Neural progenitor cell (in vitro differentiated cells): ENCODE measurements around the gene COP1. TPM values are rescaled to one million over a fixed set of nuclear protein-coding genes. Genes with fewer than 3 reads are reported as not detected.
"Not testable (repeated sequence)": the region's sequence is repeated elsewhere in the genome, so short reads cannot be mapped to it uniquely, and the experiment has no call there.

Experiments
- DNase-seq: peaks from one replicate; pipeline ENCODE4 v3.0.0-alpha.2; 2016; ENCODE audit warnings: low spot score
- H2AFZ ChIP-seq: fragments of 200-600 bp; sonication (generic); replicated peaks from 2 replicates; pipeline ENCODE4 v1.6.1; 2016; ENCODE audit warnings: antibody characterized with exemption
- H3F3A ChIP-seq: fragments of 200-600 bp; sonication (generic); 2 replicates; pipeline ENCODE4 v1.6.1; 2016; ENCODE audit warnings: antibody characterized with exemption, low read depth
- H3K27ac ChIP-seq: fragments of 200-600 bp; sonication (generic); 2 replicates; pipeline ENCODE4 v1.5.1; 2016; ENCODE audit warnings: mild to moderate bottlenecking
- H3K27me3 ChIP-seq: fragments of 200-600 bp; sonication (generic); 2 replicates; pipeline ENCODE4 v1.6.1; 2016; ENCODE audit warnings: mild to moderate bottlenecking, moderate library complexity
- H3K36me3 ChIP-seq: fragments of 200-600 bp; sonication (generic); 2 replicates; pipeline ENCODE4 v1.5.1; 2016
- H3K4me1 ChIP-seq: fragments of 200-600 bp; sonication (generic); 2 replicates; pipeline ENCODE4 v1.6.1; 2016; ENCODE audit warnings: mixed run types
- H3K4me2 ChIP-seq: fragments of 200-600 bp; sonication (generic); 2 replicates; pipeline ENCODE4 v1.6.1; 2016
- H3K4me3 ChIP-seq: fragments of 200-600 bp; sonication (generic); 2 replicates; pipeline ENCODE4 v1.5.1; 2016
- H3K79me2 ChIP-seq: fragments of 200-600 bp; sonication (generic); 2 replicates; pipeline ENCODE4 v1.6.1; 2016; ENCODE audit warnings: low read depth
- H3K9ac ChIP-seq: fragments of 200-600 bp; sonication (generic); 2 replicates; pipeline ENCODE4 v1.6.1; 2016
- H3K9me3 ChIP-seq: fragments of 200-600 bp; sonication (generic); 2 replicates; pipeline ENCODE4 v1.5.1; 2016; ENCODE audit warnings: low read depth
- H4K20me1 ChIP-seq: fragments of 200-600 bp; sonication (generic); 2 replicates; pipeline ENCODE4 v1.6.1; 2016; ENCODE audit warnings: low read depth
- H3K27ac Mint-ChIP-seq: 3 replicates; pipeline ENCODE4 v1.8.0; 2021; ENCODE audit warnings: mixed read lengths
- H3K27me3 Mint-ChIP-seq: 2 replicates; pipeline ENCODE4 v1.8.0; 2022; ENCODE audit warnings: low read depth, mild to moderate bottlenecking, inconsistent platforms, moderate library complexity, mixed read lengths; ENCODE audit not compliant: insufficient read depth
- H3K36me3 Mint-ChIP-seq: 3 replicates; pipeline ENCODE4 v1.8.0; 2021; ENCODE audit warnings: mixed read lengths
- H3K4me1 Mint-ChIP-seq: 3 replicates; pipeline ENCODE4 v1.8.0; 2021; ENCODE audit warnings: mixed read lengths
- H3K4me3 Mint-ChIP-seq: 3 replicates; pipeline ENCODE4 v1.8.0; 2021; ENCODE audit warnings: mild to moderate bottlenecking, moderate library complexity, mixed read lengths
- H3K9me3 Mint-ChIP-seq: 3 replicates; pipeline ENCODE4 v1.8.0; 2020; ENCODE audit warnings: mixed read lengths
- CTCF ChIP-seq: fragments of 200-600 bp; sonication (generic); IDR thresholded peaks from 2 replicates; pipeline ENCODE4 v1.5.1; 2017; ENCODE audit warnings: antibody characterized with exemption, mild to moderate bottlenecking
- EZH2 ChIP-seq: fragments of 200-600 bp; sonication (generic); IDR thresholded peaks from 2 replicates; pipeline ENCODE4 v1.6.1; 2017; ENCODE audit warnings: antibody characterized with exemption, mild to moderate bottlenecking, moderate library complexity
- EZH2phosphoT487 ChIP-seq: fragments of 200-600 bp; sonication (generic); IDR thresholded peaks from 2 replicates; pipeline ENCODE4 v1.6.1; 2017; ENCODE audit warnings: antibody characterized with exemption
- total RNA-seq: library from RNA; depleted of rRNA; stranded (reverse); fragments of >200 nt; gene quantifications from 2 replicates; pipeline ENCODE4 v1.2.3, GENCODE V29; 2015; ENCODE audit warnings: low replicate concordance

Gene COP1
- total RNA-seq, 1 donor from 2014 or later: 98.5 TPM

GRCh38 chr1:176243746-176244145, 36.7 kb upstream of the COP1 start:
- no peak overlapping the region for H3K9ac ChIP-seq
- H3K9me3 Mint-ChIP-seq: no peaks in the 10 kb centered on the region
- H3K79me2 ChIP-seq: no peaks in the 10 kb centered on the region
- H3K9me3 ChIP-seq: no peaks in the 10 kb centered on the region
- H3K36me3 ChIP-seq: no peaks in the 10 kb centered on the region
- H4K20me1 ChIP-seq: no peaks in the 10 kb centered on the region
- H3K4me2 ChIP-seq: no peak overlapping the region
- no peaks in the 10 kb centered on the region for H3K36me3 Mint-ChIP-seq
- no peaks in the 10 kb centered on the region for H3K27me3 Mint-ChIP-seq
- H3K27ac ChIP-seq: no peak overlapping the region
- no peaks in the 10 kb centered on the region for H3K4me1 ChIP-seq
- no peak overlapping the region for H3K4me3 Mint-ChIP-seq
- H3F3A ChIP-seq: no peaks in the 10 kb centered on the region
- H3K27ac Mint-ChIP-seq: no peak overlapping the region
- no peak overlapping the region for H3K4me3 ChIP-seq
- no peaks in the 10 kb centered on the region for H3K27me3 ChIP-seq
- no peak overlapping the region for H2AFZ ChIP-seq
- DNase-seq: no peak
- H3K4me1 Mint-ChIP-seq: no peaks in the 10 kb centered on the region
- TF ChIP-seq CTCF: no peak
- TF ChIP-seq EZH2phosphoT487: no peak
- no peak for TF ChIP-seq EZH2

DNA sequence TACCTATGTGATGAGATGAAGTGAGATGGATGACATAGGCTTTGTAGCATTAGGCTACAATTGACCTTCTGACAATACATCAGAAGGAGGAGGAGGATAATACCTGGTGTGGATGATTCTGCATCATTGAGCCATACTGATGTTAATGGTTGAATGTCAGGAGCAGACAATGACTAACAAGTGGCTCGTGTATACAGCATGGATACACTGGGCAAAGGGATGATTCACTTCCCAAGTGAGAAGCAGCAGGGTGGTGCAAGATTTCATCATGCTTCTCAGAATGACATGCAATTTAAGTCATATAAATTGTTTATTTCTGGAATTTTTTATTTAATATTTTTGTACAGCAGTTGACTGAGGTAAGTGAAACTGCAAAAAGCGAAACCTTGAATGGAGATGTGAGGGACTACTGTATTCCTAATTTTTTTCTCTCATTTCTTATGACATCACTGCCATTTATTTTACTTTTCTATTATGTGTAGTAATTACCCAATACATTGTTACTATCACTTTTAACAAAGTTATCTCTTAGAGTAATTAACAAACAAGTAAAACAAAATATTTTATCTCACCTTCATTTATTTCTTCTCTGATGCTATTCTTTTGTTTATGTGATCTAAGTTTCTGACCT, 34.4 kb upstream of the COP1 start:
- no peak overlapping the region for H3K27ac Mint-ChIP-seq
- no peak overlapping the region for H3K4me3 Mint-ChIP-seq

DNA sequence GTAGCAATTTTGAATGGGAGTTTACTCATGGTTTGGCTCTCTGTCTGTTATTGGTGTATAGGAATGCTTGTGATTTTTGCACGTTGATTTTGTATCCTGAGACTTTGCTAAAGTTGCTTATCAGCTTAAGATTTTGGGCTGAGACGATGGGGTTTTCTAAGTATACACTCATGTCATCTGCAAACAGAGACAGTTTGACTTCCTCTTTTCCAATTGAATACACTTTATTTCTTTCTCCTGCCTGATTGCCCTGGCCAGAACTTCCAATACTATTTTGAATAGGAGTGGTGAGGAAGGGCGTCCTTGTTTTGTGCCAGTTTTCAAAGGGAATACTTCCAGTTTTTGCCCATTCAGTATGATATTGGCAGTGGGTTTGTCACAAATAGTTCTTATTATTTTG, 26.6 kb upstream of the COP1 start:
- not testable (repeated sequence) for H2AFZ ChIP-seq, H3K4me3 Mint-ChIP-seq, H3K27me3 Mint-ChIP-seq

More for the DNA sequence above, 34.4 kb upstream of the COP1 start:
- H3K9me3 ChIP-seq: no peaks in the 10 kb centered on the region
- no peaks in the 10 kb centered on the region for H3F3A ChIP-seq
- TF ChIP-seq CTCF (no peak), EZH2 (no peak), EZH2phosphoT487 (no peak)
- H3K4me1 Mint-ChIP-seq: no peaks in the 10 kb centered on the region
- no peaks in the 10 kb centered on the region for H3K27me3 Mint-ChIP-seq
- H3K36me3 Mint-ChIP-seq: no peaks in the 10 kb centered on the region
- DNase-seq: no peak
- no peaks in the 10 kb centered on the region for H3K36me3 ChIP-seq
- H2AFZ ChIP-seq: no peak overlapping the region
- no peak overlapping the region for H3K4me3 ChIP-seq
- H3K4me1 ChIP-seq: no peaks in the 10 kb centered on the region
- H4K20me1 ChIP-seq: no peaks in the 10 kb centered on the region
- H3K9me3 Mint-ChIP-seq: no peaks in the 10 kb centered on the region
- no peaks in the 10 kb centered on the region for H3K27me3 ChIP-seq
- H3K4me2 ChIP-seq: no peak overlapping the region
- H3K9ac ChIP-seq: no peak overlapping the region
- H3K79me2 ChIP-seq: no peaks in the 10 kb centered on the region
- no peak overlapping the region for H3K27ac ChIP-seq

DNA sequence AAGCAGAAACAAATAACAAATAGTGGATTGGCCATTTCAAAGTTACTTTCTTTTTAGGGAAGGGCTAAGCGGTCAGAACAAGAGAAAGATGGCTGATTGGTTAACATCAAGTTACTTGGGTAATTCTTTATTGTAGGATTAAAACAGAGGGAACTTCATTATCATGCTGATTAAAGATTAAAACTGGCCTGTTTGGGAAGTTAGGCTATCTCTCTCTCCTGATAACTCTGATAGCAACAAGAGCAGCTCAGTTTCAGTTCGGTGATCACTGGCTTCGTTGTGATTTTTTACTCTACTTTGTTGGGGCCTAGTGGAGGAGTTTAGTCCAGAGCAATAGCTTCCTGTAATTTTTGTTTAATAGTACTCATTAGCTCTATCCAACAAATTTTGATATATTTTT, 20.5 kb upstream of the COP1 start:
- no peaks in the 10 kb centered on the region for H3K36me3 Mint-ChIP-seq
- no peak overlapping the region for H2AFZ ChIP-seq
- H3K27me3 Mint-ChIP-seq: no peaks in the 10 kb centered on the region
- no peak overlapping the region for H3K4me2 ChIP-seq
- H3F3A ChIP-seq: no peaks in the 10 kb centered on the region
- H3K9me3 ChIP-seq: no peaks in the 10 kb centered on the region
- no peak overlapping the region for H3K9ac ChIP-seq
- no peaks in the 10 kb centered on the region for H4K20me1 ChIP-seq
- no peaks in the 10 kb centered on the region for H3K4me1 Mint-ChIP-seq
- DNase-seq: no peak
- TF ChIP-seq EZH2 (no peak), EZH2phosphoT487 (no peak), CTCF (no peak)
- no peak overlapping the region for H3K4me3 ChIP-seq
- H3K36me3 ChIP-seq: no peaks in the 10 kb centered on the region
- no peaks in the 10 kb centered on the region for H3K4me1 ChIP-seq
- no peaks in the 10 kb centered on the region for H3K27me3 ChIP-seq
- no peaks in the 10 kb centered on the region for H3K79me2 ChIP-seq
- H3K4me3 Mint-ChIP-seq: no peak overlapping the region
- no peak overlapping the region for H3K27ac ChIP-seq
- H3K27ac Mint-ChIP-seq: no peak overlapping the region
- no peaks in the 10 kb centered on the region for H3K9me3 Mint-ChIP-seq

More for the DNA sequence above, 26.6 kb upstream of the COP1 start:
- H3K9me3 ChIP-seq, H3K4me1 Mint-ChIP-seq, H3K27ac ChIP-seq, DNase-seq, H3K79me2 ChIP-seq, H3K27me3 ChIP-seq, H3F3A ChIP-seq, H3K4me1 ChIP-seq, H3K9me3 Mint-ChIP-seq, H3K4me2 ChIP-seq, H3K9ac ChIP-seq, H3K4me3 ChIP-seq, H3K36me3 ChIP-seq, H4K20me1 ChIP-seq, H3K36me3 Mint-ChIP-seq, H3K27ac Mint-ChIP-seq: not testable (repeated sequence)
